Activated naive CD4-positive, alpha-beta T cell treated with anti-CD3 and anti-CD28 coated beads, Interleukin-2, amount 50 U/mL, for 24 hours (primary cell): ENCODE results near the gene EHD1.
"Not testable (repeated sequence)": the region's sequence is repeated elsewhere in the genome, so short reads cannot be mapped to it uniquely, and the experiment has no call there.

Experiments used
- H3K27ac Mint-ChIP-seq: one replicate; pipeline ENCODE4 v1.8.0; 2021; ENCODE audit warnings: mild to moderate bottlenecking, mixed read lengths
- H3K27me3 Mint-ChIP-seq: one replicate; pipeline ENCODE4 v1.8.0; 2021; ENCODE audit warnings: mixed read lengths
- H3K36me3 Mint-ChIP-seq: one replicate; pipeline ENCODE4 v1.8.0; 2021; ENCODE audit warnings: mixed read lengths
- H3K4me1 Mint-ChIP-seq: one replicate; pipeline ENCODE4 v1.8.0; 2021; ENCODE audit warnings: mixed read lengths
- H3K4me3 Mint-ChIP-seq: one replicate; pipeline ENCODE4 v1.8.0; 2021; ENCODE audit warnings: mild to moderate bottlenecking, mixed read lengths
- H3K9me3 Mint-ChIP-seq: one replicate; pipeline ENCODE4 v1.8.0; 2021; ENCODE audit warnings: mixed read lengths

EHD1 gene

GRCh38 chr11:64851831-64852351 is 26.5 kb downstream of the EHD1 start:
- Mint-ChIP-seq H3K4me1 (peaks cover 88% of the 10 kb centered on the region), H3K4me3 (peak overlapping the region; percentile 58), H3K27ac (peak overlapping the region; percentile 36), H3K9me3 (no peaks in the 10 kb centered on the region), H3K27me3 (no peaks in the 10 kb centered on the region), H3K36me3 (peaks cover 6% of the 10 kb centered on the region)

GRCh38 chr11:64850979-64851567 is 27.3 kb downstream of the EHD1 start:
- Mint-ChIP-seq H3K27ac (peak overlapping the region; percentile 36), H3K9me3 (no peaks in the 10 kb centered on the region), H3K36me3 (peaks cover 6% of the 10 kb centered on the region), H3K4me3 (peak overlapping the region; percentile 58), H3K27me3 (no peaks in the 10 kb centered on the region), H3K4me1 (peaks cover 81% of the 10 kb centered on the region)

GRCh38 chr11:64849598-64850356 is 28.6 kb downstream of the EHD1 start:
- no peak overlapping the region for H3K4me3 Mint-ChIP-seq
- no peaks in the 10 kb centered on the region for H3K27me3 Mint-ChIP-seq
- no peaks in the 10 kb centered on the region for H3K9me3 Mint-ChIP-seq
- H3K36me3 Mint-ChIP-seq, result no peaks in the 10 kb centered on the region
- peaks cover 74% of the 10 kb centered on the region for H3K4me1 Mint-ChIP-seq
- no peak overlapping the region for H3K27ac Mint-ChIP-seq

GRCh38 chr11:64848826-64849597 is 29.4 kb downstream of the EHD1 start:
- no peaks in the 10 kb centered on the region for H3K27me3 Mint-ChIP-seq
- peaks cover 69% of the 10 kb centered on the region for H3K4me1 Mint-ChIP-seq
- H3K4me3 Mint-ChIP-seq, result no peak overlapping the region
- no peaks in the 10 kb centered on the region for H3K36me3 Mint-ChIP-seq
- H3K9me3 Mint-ChIP-seq, result no peaks in the 10 kb centered on the region
- peak overlapping the region; percentile 5 for H3K27ac Mint-ChIP-seq

- peak overlapping the region; percentile 82 for H3K27ac Mint-ChIP-seq
- no peak overlapping the region for H3K4me3 Mint-ChIP-seq
Measured at GRCh38 chr11:64848214-64848825, 30.1 kb downstream of the EHD1 start.

GRCh38 chr11:64846998-64847666 is 31.3 kb downstream of the EHD1 start:
- peaks cover 61% of the 10 kb centered on the region for H3K4me1 Mint-ChIP-seq
- H3K27ac Mint-ChIP-seq, result peak overlapping the region; percentile 59
- H3K4me3 Mint-ChIP-seq, result no peak overlapping the region

More at GRCh38 chr11:64848214-64848825, 30.1 kb downstream of the EHD1 start:
- H3K36me3 Mint-ChIP-seq, result no peaks in the 10 kb centered on the region
- H3K27me3 Mint-ChIP-seq, result no peaks in the 10 kb centered on the region
- no peaks in the 10 kb centered on the region for H3K9me3 Mint-ChIP-seq
- H3K4me1 Mint-ChIP-seq, result peaks cover 68% of the 10 kb centered on the region

GRCh38 chr11:64845776-64846129 is 32.7 kb downstream of the EHD1 start:
- not testable (repeated sequence) for H3K27ac Mint-ChIP-seq, H3K9me3 Mint-ChIP-seq
- H3K4me1 Mint-ChIP-seq, result peaks cover 48% of the 10 kb centered on the region

More at GRCh38 chr11:64846998-64847666, 31.3 kb downstream of the EHD1 start:
- Mint-ChIP-seq H3K27me3 (no peaks in the 10 kb centered on the region), H3K9me3 (no peaks in the 10 kb centered on the region), H3K36me3 (no peaks in the 10 kb centered on the region)

GRCh38 chr11:64845129-64845775 is 33.2 kb downstream of the EHD1 start:
- Mint-ChIP-seq H3K27me3 (no peaks in the 10 kb centered on the region), H3K4me3 (peak overlapping the region; percentile 59), H3K27ac (peak overlapping the region; percentile 85), H3K9me3 (no peaks in the 10 kb centered on the region), H3K4me1 (peaks cover 46% of the 10 kb centered on the region), H3K36me3 (no peaks in the 10 kb centered on the region)

More at GRCh38 chr11:64845776-64846129, 32.7 kb downstream of the EHD1 start:
- peak overlapping the region; percentile 33 for H3K4me3 Mint-ChIP-seq
- H3K36me3 Mint-ChIP-seq, H3K27me3 Mint-ChIP-seq: not testable (repeated sequence)

GRCh38 chr11:64844330-64845128 is 33.9 kb downstream of the EHD1 start, which contains the start of gene CDC42BPG:
CDC42BPG (minus strand) TSS chr11:64844653; CDS start chr11:64844569, 84 bp downstream.
- Mint-ChIP-seq H3K4me3 (peak within 1 kb of the TSS; percentile 77), H3K36me3 (peaks cover under 1% of the 10 kb centered on the region), H3K27me3 (no peaks in the 10 kb centered on the region), H3K27ac (peak within 1 kb of the TSS; percentile 91), H3K4me1 (peaks cover 41% of the 10 kb centered on the region), H3K9me3 (no peaks in the 10 kb centered on the region)

GRCh38 chr11:64843686-64844329 is 34.6 kb downstream of the EHD1 start:
- Mint-ChIP-seq H3K27me3 (no peaks in the 10 kb centered on the region), H3K9me3 (no peaks in the 10 kb centered on the region), H3K4me1 (peaks cover 34% of the 10 kb centered on the region), H3K36me3 (peaks cover 3% of the 10 kb centered on the region), H3K27ac (peak overlapping the region; percentile 91), H3K4me3 (peak overlapping the region; percentile 77)

GRCh38 chr11:64842851-64843685 is 35.4 kb downstream of the EHD1 start:
- Mint-ChIP-seq H3K4me3 (peak overlapping the region; percentile 77), H3K27me3 (no peaks in the 10 kb centered on the region), H3K36me3 (peaks cover 3% of the 10 kb centered on the region), H3K27ac (no peak overlapping the region), H3K4me1 (peaks cover 27% of the 10 kb centered on the region), H3K9me3 (no peaks in the 10 kb centered on the region)

- Mint-ChIP-seq H3K4me1 (peaks cover 23% of the 10 kb centered on the region), H3K27me3 (no peaks in the 10 kb centered on the region), H3K4me3 (no peak overlapping the region), H3K9me3 (no peaks in the 10 kb centered on the region), H3K27ac (no peak overlapping the region), H3K36me3 (peaks cover 3% of the 10 kb centered on the region)
Measured at GRCh38 chr11:64842366-64842759, 36.1 kb downstream of the EHD1 start.
